Measurements from ENCODE around the gene CYGB.

Gene CYGB

DNA sequence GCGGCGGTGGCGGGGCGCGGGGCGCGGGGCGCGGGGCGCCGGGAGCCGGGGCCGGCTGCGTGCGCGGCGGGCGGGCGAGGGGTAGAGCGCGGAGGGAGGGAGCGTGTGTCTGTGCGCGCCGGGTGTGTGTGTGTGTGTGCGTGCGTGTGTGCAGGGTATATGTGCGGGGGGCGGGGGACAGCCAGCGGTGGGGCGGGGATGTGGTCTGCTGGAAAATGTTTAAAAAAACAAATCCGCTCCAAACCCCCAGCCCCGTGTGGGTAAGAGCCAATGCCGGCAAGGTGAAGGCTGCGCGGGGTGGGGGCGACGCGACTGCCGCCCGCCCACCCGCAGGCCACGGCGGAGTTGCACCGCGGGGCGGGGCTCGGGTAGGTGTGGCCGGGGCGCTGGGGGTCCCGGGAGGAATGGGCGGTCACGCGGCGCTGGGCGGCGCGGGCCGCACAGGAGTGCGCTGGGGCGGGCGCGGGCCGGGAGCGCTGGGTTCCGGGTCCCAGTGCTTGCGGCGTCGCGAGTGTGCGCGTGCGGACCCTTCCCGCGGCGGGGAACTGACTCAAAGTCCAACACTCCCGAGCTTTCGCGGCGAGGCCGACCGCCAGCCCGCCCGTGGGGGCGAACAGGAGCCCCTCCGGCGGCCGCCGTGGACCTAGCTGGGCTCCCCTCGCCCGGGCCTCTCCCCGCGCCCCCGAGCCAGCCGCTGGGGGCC lies at the start of gene CYGB:
Gene CYGB (minus strand): TSS at position 132 of the 703 bp plus-strand sequence. CDS start 167 bp downstream, outside the sequence.
- no peak for DNase-seq

DNA sequence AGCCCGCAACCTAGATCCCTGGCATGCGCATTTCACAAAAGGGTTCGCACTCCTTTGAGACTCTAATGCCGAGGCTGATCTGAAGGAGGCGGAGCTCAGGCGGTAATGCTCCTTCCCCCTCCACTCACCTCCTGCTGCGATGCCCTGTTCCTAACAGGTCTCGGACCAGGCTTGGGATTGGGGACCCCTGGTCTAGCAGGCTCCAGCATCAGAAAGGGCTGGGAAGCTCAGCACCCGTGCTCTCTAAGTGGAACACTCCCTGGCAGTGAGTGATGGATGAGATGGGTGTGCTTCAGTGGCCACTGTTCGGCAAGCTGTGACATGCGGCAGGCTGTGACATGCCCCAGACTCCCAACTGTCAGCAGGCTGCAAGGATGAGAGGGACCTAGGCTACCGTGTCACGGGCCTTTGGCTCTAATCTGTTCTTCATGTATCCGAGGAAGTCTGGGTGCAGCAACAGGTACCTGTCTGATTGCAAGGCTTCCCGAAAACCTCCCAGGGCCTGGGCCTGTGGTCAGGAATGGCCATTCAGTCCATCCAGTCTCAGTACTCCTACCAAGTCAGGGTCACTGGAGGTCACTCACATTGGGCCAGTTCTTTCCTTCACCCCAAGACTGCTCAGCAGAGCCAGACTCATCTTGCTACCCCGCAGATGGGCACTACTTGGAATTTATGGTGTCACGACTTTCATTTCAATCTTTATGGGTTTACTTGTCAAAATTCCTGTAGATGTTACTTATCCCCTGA lies 49.4 kb upstream of the CYGB start:
- DNase-seq: no peak

DNA sequence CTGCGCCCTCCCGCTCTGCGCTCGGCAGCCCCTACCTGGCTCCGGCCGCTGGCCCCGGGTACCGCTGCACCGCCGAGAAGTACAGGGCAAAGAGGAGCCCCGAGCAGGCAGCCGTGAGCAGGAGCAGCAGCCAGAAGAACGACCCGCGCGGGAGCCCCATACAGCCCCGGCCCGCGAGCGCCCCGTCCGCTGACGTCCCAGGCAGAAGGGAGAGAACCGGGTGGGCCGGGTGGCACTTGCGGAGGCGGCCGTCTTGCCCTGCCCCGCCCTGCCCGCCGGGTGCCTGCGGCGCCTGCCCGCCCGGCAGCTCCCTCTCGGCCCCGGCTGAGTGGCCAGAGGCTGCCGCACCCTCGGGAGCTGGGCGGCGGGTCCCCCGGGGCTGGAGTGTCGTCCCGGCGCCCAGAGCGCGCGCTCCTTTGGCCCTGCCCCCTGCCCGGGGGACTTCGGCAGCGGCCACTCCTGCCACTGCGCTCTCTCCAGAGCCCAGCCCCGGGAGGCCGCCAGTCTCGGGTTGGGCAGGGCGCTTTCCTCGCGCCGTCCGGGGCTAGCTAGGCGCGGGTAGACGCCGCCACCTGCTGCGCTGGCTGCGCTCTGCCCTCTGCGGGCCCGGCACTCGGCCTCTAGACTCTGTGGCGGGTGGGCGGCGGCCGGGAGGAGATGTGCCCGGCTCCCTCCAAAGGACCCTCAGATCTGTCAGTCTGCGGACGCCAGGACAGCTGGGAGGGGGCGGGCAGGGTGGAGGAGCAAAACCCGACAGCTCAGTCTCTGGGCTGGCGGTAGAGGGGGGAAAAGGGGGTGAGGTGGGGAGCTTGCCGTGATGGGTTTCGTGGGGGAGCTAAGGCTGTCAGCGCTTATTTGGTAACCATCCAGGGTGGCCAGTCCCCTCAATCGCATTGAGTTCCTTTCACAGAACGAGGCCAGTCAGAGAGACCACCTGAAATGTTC lies 48.4 kb upstream of the CYGB start, which contains the start of gene ST6GALNAC2:
Gene ST6GALNAC2 (minus strand): TSS at position 212 of the 945 bp plus-strand sequence. CDS start 52 bp downstream, at position 160.
- peak; percentile 57 for DNase-seq

DNA sequence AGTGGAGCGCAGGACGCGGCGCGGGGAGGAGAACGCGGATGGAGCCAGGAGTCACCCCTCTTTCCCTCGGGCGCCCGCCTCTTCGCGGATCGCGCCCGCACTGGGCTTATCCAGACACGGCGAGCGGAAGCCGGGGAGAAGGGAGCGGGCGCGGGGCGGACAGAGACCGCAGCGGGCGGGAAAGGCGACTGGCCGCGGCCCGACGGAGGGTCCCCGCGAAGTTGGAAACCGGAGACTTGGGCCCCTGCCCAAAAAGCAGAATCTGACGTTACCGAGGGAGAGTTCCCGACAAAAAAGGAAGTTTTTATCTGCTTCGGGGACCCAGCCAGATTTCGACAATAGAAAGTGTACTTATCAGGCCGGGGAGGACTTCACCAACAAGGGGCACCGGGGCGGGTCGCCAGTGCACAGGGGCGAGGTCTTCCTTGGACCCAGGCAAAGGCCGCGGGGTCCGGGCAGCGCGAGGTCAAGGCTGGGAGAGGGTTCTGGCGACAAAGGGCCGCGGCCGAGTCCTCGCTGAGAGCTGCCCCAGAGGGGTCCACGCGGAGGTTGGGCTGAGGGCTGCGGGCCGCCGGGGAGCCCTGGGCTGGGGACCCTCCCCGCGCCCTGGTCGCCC lies 47.6 kb upstream of the CYGB start:
- no peak for DNase-seq

DNA sequence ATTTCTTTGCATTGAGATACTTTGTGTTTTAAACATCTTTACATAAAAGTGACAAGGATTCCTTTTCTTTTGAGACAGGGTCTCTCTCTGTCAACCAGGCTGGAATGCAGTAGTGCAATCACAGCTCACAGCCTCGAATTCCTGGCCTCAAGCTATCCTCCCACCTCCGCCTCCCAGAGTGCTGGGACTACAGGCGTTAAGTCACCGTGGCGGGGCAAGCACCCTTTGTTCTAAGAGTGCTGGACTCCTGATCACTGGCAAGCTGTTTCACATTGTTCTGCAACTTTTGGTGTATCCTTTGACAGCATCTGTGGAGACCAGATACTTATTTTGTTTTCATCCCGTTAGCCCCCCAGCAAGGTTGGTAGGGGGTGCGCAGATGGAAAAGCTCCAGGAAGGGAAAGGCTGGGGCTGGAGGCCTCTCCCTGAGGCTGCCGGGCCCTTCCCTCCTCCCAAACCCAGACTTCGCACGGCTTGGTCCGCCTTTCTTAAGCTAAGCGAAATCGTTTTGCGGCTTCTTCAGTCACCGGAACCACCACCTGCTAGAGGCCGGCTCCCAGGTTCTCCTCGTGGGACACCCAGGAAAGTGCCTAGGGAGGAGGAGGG lies 47.0 kb upstream of the CYGB start:
- DNase-seq: no peak

DNA sequence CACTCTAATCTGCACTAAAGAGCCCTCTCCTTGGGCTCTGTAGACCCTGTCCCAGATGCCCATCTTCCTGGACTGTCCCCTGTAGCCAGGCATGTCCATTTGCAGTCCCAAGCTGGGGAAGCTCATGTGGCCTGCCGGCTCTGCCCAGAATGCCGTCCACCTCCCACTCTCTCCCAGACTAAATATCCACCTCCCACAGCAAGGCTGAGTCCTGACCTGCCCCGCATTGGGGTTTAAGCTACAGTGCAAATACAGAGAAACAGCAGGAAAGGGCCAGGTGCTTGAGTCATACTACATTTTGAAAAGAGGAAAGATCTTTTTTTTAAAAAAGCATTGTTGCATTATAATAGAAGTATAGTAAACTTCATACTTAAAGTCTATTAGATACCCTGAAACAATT lies 45.2 kb upstream of the CYGB start:
- DNase-seq: no peak

DNA sequence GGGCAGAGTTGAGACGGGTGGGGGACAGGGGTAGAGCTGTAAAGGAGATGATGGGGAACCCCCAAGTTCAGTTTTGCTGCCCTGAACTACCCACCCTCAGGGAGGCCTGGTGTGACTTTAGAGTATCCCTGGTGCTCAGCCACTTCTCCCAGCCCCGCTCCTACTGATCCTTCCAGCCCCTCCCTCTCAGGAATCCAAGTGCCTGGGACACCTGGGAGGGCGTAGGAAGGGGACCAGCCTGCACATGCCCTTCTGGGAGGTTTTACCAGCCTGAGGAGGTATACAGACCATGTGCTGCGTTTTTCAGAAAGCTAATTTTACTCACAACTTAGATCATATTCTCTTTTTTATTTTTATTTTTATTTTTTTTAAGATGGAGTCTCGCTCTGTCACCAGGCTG lies 44.0 kb upstream of the CYGB start:
- DNase-seq: no peak

DNA sequence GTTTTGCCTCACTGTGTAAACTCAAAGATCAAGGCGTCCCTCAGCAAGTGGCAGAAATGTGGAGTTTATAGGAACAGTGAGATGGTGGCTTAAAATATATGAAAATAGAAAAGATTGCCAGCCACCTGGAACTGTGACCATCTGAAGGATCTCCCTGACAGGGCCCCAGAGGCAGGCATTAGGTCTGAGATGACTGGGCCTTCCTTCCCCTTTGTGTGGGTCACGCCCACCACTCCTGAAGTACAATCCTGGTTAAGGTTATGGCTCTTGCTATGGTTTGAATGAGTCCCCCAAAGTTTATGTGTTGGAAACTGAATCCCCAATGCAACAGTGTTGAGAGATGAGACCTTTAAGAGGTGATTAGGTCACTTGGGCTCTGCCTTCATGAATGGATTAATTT lies 41.8 kb upstream of the CYGB start:
- DNase-seq: no peak

DNA sequence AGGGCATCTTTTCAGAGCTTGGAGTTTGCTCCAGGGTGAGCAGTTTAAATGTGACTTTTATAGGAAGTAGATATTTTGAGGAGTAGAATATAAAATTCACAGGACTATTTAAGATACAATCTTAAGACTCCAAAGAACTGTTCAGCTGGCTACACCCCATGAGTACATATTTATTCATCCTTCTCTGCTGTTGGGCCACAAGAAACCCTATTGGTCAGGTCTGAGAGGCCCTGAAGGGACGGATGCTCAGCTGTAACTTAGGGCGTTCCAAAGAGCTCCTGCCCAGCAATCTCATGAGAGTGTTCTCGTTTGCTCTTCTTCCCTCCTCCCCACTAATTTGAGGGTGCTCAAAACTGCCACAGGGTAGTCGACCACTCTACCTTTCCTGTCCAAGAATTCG lies 40.9 kb upstream of the CYGB start:
- no peak for DNase-seq

DNA sequence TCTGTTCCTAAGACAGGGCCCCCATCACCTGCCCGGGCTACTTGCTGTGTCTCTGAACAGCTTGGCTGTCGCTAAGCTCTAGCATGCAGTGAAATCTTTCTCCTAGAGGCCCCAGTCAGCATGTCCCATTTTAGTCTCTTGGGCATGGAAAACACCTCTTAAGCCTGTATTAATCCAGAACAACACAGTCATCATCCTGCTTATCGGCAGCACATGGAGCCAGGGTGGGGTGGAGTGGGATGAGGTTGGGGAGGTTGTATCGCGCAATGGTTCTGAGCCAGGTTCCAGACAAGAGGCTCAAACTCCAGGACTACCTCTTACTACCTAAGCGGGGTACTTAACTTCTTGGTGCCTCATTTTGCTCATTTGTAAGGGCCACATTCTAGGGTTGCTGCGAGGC lies 40.4 kb upstream of the CYGB start:
- no peak for DNase-seq

DNA sequence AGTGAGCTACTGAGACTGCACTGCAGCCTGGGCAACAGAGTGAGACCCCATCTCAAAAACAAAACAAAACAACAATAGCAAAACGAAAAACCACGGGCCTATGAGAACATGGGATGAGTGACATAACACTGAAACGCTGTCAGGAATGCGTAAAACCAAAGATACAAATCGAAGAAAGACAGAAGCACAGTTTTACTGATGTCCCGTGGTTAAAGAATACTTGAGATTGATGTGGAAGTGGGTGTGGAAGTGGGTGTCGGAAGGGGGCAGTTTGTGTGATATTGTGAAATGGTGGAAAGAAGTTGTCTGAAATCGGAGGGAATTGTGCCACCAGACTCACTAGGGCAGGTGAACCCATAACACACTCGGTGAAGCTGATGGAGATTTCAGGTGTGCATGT lies 38.7 kb upstream of the CYGB start:
- DNase-seq: no peak

DNA sequence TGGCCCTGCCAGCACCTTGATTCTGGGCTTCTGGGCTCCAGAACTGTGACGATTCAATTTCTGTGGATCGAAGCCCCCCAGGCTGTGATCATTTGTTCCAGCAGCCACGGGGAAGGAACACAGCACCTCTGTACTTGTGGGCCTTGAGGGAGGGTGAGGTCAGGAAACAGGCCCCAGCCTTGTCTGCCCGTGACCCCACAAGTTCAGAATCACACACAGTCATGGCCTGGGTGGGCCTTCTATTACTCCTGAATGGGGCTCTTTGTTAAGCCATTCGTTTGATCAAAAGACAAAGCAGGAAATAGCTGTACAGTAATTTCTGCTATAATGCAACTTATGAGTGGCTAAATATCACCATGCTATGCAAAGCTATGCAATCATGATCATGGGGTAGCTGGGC lies 38.1 kb upstream of the CYGB start:
- DNase-seq: no peak

DNA sequence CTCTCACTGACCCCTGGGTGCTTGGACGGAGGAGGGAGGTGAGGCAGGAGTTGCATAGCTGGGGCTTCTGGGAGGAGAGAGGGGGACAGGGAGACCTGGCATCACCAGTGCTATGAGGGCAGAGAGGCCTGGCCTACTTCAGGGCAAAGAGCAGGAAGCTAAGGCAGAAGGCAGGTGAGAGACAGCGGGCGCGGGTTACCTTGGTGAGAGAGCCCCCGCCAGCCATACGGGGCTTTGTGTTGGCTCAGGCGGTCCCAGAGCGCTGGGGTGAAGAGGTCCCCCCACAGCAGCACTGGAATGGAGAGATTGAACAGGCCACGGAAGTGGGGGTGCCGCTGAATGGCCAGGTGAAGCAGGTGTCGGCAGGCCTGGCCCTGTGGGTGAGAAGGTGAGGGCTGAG lies 36.7 kb upstream of the CYGB start:
- no peak for DNase-seq

DNA sequence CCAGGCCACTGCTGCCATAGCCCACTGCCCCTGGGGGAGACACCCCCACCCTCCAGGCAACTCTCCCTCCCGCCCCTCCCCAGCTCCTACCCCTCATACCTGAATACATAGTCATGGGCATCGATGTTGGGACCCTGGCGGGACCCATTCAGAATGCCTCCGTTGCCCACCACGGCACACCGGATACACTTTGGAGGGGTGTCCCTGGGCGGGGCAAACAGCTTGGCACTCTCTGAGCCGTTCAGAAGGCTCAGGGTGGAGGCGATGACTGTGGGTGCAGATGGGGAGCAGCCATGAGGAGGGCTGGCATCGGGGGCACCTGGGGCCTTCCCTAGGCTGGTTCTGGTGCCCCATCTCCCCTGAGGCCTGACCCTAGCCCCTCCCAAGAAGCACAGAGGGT lies 35.6 kb upstream of the CYGB start:
- DNase-seq: no peak

DNA sequence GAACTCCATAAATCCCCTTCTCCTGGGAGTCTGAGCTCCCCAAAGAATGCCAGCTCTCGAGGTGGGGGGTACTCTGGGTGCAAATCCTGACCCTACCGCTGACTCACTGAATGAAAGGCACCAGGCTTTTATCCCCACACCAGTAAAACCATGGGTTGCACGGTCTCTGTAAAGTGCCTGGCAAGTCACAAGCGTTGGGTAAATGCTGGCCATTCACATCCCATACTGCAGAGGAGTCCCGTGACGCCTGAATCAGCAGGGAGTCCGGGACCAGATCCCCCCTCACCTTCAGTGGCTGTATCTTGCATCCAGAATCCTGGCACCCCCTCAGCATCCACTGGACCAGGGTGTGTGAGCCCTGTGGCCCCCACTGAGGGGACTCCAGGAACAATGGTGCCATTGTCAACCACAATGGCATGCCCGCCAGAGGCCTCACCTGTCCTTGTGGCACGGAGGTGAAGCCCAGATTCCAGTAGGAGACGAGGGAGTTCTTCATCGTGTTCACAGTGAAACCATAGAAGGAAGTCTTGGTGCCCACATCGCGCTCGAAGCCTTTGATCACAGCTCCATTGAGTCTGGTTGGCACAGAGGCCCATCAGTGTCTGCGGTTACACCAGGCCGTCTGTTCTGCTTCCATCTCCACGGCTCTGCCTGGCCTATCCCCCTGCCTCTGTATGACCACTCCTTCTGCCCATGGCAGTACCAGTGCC lies 34.8 kb upstream of the CYGB start:
- no peak for DNase-seq

DNA sequence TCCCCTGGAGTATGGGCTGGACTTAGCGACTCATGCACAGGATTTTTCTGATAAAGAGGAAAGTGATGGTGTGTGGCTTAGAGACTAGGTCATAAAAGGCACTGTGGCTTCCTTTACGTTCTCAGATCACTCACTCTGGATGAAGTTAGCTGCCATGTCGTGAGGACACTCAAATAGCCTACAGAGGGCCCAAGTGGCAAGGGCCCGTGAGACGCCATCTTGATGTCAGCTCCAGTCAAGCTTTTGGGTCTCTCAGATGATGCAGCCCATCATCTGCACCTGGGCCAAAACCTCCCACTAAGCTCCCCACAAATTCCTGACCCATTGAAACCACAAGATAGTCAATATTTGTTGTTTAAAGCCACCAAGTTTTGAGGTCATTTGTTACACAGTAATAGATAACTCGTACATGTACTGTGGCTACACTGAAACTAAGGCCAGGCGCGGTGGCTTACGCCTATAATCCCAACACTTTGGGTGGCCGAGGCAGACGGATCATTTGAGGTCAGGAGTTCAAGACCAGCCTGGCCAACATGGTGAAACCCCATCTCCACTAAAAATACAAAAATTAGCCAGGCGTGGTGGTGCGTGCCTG lies 33.5 kb upstream of the CYGB start:
- DNase-seq: no peak

DNA sequence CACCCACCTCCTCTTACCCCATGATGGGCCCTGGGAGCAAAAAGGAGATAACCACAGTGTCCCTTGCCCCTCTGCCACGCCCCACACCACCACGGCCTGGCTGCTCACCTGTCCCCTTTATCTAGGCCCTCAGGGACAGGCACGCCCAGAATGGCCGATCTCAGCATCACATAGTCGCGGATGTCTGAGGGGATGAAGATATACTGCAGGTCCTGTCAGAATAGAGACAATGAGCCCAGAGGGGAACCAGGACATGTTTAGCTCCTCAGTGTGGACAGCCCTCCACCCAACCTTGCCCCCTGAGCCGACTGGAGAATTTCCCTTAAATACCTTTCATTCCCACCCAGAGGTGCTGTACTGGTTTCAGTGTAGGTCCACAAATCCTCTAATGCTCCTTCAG lies 32.9 kb upstream of the CYGB start:
- no peak for DNase-seq

DNA sequence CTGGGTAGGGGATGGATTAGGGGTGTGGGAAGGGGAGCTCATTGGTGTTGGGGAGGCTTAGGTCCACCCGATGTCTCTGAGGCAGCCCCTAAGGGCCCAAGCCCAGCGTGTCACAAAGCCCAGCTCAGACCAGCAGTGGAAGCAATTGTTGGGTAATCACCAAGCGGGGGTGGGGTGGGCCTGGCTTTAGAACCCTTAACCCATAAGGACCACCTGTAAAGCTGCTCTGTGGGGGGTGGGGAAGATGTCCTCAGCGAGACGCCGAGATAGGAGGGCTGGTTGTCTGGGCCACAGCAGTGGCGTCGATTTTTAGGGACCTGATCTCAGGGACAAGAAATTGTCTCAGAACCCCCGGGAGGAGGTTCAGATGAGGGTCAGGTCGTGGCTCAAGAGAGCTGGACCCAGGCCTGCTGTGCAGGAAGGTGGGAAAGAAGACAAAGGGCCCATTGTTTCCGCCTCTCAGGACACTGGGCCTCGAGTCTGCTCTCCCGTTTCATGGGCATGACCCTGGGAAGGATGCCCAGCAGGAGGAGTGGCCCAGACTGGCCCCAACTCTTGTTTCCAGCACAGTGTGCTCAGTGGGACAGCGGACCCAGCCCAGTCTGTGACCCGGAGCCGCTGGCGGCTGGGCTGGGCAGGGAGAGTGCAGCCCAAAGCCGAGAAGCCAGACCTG lies 32.2 kb upstream of the CYGB start:
- DNase-seq: no peak

DNA sequence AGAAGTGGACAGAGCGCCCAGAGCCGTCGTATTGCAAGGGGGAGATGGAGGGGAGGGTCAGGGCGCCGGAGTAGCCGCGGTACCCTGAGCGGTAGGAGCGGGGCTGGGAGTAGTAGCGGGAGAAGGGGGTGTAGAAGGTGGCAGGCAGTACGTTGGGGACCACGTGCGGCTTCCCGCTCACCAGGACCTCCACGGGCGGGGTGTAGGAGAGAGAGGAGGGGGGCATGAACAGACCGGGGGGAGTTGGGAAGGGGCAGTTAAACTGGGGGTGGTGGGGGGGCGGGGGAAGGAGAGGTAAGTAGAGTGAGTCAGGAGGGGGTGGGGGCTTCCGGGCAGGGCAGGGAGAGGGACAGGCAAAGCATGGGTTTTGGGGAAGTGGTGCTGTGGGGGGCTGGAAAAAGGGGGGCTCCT lies 31.3 kb upstream of the CYGB start:
- no peak for DNase-seq

DNA sequence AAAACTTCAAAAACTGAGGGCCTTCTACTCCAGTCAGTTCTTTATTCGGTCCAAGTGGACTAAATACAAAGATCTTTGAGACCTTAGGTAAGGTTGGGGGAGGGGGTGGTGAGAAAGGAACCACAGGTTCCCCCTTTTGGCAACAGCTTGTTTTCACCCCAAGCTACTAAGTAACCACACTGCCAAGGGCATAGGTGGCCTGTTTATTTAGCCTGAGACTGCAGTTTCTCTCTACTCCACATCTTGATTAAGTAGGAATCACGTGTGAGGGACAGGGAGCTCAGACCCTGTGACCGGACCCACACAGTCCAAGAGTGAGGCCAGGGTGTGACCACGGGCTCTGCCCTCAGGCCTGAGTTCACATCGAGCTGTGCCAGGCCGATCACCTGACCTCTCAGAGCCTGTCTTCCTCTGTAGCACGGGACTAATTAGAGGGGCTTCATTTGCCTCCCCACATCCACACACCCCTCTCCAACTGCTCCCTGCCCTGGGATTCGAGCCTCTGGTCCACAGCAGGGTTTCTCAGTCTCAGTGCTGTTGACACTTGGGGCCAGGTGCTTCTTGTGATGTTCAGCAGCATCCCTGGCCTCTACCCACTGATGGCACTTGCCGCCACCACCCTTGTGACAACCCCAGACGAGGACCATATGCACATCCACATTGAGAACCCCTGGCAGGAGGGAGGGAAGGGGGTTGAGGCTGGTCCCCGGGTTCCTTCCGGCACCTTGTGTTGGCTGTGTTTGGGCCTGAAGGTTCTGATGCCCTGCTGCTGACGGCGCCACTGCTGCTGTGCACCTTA lies 30.3 kb upstream of the CYGB start:
- DNase-seq: no peak
